Gastrocnemius medialis (tissue), 4 donors: ENCODE data around the gene EXOC2.

Experiments
- CTCF ChIP-seq, 5 experiments: fragments of 450-650 bp in 3 of 5; fragments of 200-600 bp in 2 of 5; sonication (generic) in 2 of 5; IDR thresholded peaks in 4 of 5; conservative IDR thresholded peaks in 1 of 5; 1 replicate in 4 of 5; 2 replicates in 1 of 5; pipeline ENCODE4 v1.5.1; 2016 to 2019; ENCODE audit warnings: antibody characterized with exemption in 5 of 5, mild to moderate bottlenecking in 3 of 5, moderate library complexity in 3 of 5
- POLR2A ChIP-seq, 2 donors: fragments of 450-650 bp; IDR thresholded peaks; one replicate each; pipeline ENCODE4 v1.6.1; 2017; ENCODE audit warnings: antibody characterized with exemption in 2 of 2, mild to moderate bottlenecking in 2 of 2, moderate library complexity in 2 of 2

DNA sequence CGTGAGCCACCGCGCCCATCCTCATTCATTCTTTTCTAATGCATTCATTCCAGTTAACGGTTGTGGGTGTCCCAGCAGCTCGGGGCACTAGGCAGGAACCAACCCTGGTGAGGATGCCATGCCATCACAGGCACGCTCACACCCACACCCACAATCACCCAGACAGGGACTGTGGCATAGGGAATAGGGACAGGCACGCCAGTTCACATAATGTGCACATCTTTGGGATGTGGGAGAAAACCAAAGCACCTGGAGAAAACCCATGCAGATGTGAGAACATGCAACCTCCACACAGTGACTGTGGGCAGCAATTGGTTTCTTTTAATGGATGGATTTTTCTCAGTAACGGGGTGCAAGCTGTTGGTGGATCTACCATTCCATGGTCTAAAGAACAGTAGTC, 237.1 kb downstream of the EXOC2 start:
- no peak for TF ChIP-seq CTCF (IDR thresholded peaks at IDR 0.05 in 4 of 5, conservative IDR thresholded peaks at IDR 0.05 in 1 of 5)
- no peak for TF ChIP-seq POLR2A (IDR thresholded peaks at IDR 0.05)
